HG03159 (cell line): ENCODE data around the gene PRM1.

ENCODE experiments used
- ATAC-seq: cut with Tn5 transposase; IDR thresholded peaks from one replicate; pipeline ENCODE4 v1.9.1; 2021; ENCODE audit warnings: mild to moderate bottlenecking, moderate library complexity; ENCODE audit not compliant: unreplicated experiment

PRM1 gene

DNA sequence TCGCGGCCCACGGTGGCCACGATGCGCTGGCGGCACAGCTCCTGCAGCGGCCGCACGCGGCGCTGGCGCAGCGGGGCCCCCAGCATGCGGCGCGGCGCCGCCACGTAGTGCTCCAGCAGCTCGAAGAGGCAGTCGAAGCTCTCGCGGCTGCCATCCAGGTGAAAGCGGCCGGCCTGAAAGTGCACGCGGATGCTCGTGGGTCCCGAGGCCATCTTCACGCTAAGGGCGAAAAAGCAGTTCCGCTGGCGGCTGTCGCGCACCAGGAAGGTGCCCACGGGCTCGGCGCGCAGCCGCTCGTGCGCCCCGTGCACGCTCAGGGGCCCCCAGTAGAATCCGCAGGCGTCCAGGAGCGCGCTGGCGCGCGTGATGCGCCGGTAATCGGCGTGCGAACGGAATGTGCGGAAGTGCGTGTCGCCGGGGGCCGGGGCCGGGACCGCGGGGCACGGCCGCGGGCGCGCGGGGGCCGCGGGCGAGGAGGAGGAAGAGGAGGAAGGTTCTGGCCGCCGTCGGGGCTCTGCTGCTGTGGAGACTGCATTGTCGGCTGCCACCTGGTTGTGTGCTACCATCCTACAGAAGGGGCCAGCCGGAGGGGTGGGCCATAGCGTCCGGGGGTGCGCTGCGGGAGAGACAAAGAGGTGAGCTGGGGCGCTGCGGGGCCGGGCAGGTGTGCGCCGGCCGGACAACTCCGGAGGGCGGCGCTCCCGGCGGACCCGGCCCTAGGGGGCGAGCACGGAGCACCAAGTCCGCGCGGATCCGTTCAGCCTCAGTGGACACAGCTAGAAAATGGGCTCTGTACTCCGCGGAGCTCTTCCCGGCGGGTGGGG, 26.0 kb downstream of the PRM1 start:
- no peak for ATAC-seq

DNA sequence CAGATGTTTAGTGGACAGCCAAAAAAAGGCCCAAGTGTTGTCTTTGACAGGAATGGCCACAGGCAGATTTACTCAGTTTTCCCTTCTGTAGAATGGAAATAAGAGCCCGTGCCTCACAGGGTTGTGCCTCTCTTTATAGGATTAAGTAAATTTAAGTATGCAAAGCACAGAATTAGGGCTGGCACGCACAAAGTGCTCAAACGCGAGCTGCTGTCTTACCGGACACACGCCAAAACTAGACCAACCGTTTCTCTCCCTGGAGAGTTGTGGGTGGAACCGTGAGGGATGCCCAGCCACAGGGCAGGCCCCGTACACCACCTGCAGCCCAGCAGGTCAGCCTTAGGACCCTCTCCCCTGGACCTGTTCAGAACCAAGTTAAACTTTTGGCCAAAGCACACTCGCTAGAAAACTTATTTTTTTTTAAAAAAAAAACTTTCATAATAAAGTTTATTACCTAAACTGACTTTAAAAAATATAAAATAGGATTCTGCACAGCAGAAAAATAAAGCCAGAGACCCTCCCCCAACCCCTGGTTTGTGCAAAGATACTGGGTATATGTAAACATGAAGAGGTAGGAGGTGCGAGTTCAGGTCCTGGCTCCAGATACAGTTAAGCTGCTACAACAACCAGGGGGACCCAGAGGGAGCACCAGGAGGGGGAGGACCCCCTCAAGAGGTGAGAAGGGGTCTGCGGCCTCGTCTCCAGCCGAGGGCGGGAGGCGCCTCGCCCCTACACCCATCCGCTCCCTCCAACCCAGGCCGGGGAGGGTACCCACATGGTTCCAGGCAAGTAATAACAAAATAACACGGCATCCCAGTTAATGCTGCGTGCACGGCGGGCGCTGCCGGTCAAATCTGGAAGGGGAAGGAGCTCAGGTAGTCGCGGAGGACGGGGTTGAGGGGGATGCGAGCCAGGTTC, 26.9 kb downstream of the PRM1 start:
- no peak for ATAC-seq

DNA sequence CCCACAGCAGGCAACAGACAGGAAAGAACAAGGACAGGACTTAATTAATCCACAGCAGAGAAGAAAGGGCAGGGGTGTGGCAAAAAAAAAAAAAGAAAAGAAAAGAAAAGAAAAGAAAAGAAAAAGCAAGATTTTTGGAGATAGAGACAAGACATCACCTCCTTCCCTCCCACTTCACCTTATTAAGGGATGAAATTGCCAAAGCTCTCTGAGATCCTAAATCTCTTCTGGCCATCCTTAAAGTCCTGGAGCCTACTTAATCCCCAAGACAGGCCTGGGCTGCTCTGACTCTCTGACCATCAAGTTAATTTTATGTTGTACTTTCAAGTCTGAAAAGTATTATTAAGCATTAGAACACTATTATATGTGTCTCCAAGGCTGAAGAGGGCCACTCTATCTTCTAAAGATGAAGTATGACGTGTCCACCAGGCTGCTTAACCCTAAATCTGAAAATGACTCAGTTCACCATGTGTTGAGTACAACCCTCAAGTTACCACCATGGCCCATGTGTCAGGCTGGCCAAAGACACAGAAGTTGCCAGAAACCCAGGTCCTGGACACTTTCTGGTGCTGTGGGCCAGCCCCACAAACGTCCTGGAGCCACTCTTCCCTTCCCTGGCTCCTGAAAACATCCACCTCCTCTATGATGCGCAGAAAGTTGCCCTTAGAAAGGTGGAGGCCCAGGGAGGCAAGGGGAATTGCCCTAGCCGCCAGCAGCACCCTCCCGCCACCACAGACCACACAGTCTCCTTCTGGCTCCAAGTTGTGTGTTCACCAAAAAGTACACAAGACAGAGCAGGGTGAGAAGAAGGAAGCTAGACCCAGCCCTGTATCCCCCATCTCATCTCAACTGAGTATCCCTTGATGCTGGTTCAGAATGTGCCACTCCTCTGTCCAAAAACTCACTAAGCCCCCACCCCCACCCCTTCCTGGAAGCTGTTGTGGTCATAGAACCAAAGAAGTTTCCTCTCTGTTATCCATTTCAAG, 27.8 kb downstream of the PRM1 start:
- ATAC-seq: no peak

DNA sequence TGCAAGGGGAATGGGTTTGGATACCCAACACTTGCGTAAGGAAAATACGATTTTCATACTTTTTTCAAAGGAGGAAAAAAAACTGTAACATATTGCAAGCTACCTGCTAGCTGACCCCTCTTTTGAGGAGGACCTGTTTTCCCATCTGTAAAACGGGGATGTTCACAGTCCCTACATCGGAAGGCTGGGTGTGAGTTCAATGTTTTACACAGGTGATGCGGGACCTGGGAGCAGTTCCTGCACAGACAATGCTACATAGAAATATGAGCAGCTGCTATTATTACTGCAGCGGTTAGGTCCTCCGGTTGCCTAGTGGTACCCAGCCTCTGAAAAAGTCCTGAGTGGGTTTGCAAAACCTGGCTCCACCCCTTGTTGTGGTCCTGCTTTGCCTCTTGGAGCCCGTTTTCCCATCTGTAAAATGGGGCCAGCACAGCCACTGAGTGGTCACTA, 28.6 kb downstream of the PRM1 start:
- ATAC-seq: no peak

- no peak for ATAC-seq
Observed at GRCh38 chr16:11251525-11252481, 29.3 kb downstream of the PRM1 start.

GRCh38 chr16:11250786-11251524, 30.2 kb downstream of the PRM1 start:
- no peak for ATAC-seq

GRCh38 chr16:11250091-11250785, 30.9 kb downstream of the PRM1 start:
- no peak for ATAC-seq

DNA sequence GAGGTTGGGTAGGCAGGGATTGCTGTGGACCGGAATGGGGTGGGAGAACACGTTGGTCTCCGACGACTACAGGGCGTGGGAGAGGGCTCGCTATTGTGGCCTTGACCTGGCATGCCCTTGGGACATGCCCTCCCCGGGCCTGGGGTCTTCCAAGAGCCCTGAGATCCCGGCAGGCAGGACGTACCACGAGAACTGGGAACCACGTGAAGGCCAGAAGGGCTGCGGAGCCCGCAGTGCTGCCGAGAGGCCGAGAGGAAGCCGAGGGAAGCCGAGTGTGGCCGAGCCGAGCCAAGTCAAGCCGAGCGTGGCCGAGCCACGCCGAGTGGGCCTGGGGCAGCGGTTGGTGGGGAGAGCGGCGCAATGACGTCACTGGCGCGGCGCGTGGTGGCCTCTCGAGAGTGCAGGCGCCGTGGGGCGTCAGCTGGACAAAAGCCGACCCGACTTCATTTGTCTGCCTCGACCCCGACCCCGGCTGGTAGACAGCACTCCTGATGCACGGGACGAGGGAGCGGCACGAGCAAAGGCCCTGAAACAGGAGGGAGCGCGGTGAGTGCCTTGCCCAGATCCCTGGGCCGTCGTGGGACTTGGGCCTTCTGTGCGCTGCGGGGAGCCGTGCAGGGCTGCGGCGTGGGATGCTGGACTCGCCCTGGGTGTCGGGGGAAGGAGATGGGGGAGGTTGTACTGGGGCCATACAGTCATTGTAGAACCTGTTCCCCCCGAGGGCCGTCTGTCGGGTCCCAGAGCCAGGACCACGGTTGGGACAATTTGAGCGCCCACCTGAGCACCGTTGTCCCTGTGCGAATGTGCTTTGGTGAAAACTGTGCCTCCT, 31.7 kb downstream of the PRM1 start:
- ATAC-seq: no peak

DNA sequence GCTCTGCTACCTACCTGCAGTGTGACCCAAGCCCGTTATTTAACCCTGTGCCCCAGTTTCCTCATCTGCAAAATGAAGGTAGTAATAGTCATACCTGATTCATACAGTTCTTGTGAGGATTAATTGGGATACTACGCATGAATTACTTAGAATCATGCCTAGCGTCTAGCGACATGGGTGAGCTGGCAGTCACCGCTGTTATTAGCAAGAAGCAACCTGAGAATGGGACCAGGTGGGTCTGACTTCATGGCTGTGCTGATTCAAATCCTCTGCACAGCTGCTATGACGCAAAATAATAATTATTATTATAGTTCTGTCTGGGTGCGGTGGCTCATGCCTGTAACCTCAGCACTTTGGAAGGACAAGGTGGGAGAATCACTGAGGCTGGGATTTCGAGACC, 33.0 kb downstream of the PRM1 start:
- ATAC-seq: no peak

DNA sequence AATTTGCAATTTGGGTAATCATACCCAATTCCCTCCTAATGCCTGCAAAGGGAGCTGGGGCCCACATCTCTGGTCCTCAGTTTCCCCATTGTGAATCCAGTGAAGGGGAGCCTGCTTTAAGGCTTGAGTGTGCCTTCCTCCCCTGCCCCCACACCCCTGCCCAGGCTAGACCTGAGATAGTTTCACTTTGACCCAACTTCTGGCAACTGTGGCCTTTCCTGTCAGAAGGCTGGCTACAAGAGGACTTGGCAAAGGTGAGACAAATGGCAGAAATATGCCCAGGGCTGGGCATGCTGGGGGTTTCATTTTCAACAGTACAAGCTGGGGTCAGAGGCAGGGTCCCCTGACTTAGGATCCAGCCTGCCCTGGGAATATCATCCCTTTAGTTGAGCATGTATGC, 35.1 kb downstream of the PRM1 start:
- ATAC-seq: no peak

- ATAC-seq: no peak
Observed at GRCh38 chr16:11245222-11245737, 35.9 kb downstream of the PRM1 start.

- ATAC-seq: no peak
Observed at GRCh38 chr16:11242658-11243057, 38.5 kb downstream of the PRM1 start.

- ATAC-seq: no peak
Observed at GRCh38 chr16:11241480-11242204, 39.5 kb downstream of the PRM1 start.

DNA sequence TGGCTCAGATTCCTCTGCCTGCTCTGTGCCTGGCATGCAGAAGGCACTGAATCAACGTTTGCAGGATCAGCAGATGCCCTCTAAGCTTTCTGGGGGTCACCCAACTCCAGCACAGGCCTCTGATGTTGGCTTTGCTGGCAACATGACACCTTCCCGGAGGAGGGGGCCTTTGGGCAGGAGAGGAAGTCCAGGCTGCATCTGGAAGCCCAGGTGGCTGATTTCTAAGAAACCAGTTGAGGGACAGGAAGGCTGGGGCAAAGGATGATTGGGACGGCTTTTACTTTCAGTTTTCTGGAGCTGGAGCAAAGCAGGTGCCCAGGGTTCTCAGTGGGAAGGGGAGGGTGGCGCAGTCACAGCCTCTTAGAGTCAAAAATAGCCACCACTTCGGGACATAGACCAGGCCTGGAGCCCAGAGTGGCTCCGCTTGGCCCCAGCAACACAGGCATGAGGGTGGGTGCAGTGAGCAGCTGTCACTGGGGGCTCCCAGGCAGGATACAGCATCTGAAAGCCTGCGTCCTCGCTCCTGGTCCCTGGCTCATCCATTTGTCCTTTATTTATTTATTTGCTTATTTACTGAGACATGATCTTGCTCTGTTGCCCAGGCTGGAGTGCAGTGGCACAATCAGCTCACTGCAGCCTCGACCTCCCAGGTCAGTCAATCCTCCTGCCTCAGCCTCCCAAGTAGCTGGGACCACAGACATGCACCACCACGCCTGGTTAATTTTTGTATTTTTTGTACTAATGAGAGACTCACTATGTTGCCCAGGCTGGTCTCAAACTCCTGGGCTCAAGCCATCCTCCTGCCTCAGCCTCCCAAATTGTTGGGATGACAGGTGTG, 40.3 kb downstream of the PRM1 start:
- ATAC-seq: no peak
